ENCODE data around the gene DNAAF9. TPM values are rescaled to one million over a fixed set of nuclear protein-coding genes. Genes with fewer than 3 reads are reported as not detected.

Gene DNAAF9
- total RNA-seq, 4 donors from 2014 or later = 18.5 to 34.4 (median 25.6) TPM

- ATAC-seq (ENCODE audit: low FRiP score) (no peak), DNase-seq (ENCODE audit: low spot score) (no peak)
- TF ChIP-seq, protein P1, sequence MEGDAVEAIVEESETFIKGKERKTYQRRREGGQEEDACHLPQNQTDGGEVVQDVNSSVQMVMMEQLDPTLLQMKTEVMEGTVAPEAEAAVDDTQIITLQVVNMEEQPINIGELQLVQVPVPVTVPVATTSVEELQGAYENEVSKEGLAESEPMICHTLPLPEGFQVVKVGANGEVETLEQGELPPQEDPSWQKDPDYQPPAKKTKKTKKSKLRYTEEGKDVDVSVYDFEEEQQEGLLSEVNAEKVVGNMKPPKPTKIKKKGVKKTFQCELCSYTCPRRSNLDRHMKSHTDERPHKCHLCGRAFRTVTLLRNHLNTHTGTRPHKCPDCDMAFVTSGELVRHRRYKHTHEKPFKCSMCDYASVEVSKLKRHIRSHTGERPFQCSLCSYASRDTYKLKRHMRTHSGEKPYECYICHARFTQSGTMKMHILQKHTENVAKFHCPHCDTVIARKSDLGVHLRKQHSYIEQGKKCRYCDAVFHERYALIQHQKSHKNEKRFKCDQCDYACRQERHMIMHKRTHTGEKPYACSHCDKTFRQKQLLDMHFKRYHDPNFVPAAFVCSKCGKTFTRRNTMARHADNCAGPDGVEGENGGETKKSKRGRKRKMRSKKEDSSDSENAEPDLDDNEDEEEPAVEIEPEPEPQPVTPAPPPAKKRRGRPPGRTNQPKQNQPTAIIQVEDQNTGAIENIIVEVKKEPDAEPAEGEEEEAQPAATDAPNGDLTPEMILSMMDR (IDR thresholded peaks at IDR 0.05) = no peak
Measured at GRCh38 chr20:3392756-3393155, 14.7 kb downstream of the DNAAF9 start.

- DNase-seq (ENCODE audit: low spot score) = no peak
- TF ChIP-seq, protein P1 (IDR thresholded peaks at IDR 0.05) = no peak
- ATAC-seq (ENCODE audit: low FRiP score) = no peak
Measured at GRCh38 chr20:3390759-3391425, 16.6 kb downstream of the DNAAF9 start.

- TF ChIP-seq, protein P1 (IDR thresholded peaks at IDR 0.05) = no peak
- ATAC-seq (ENCODE audit: low FRiP score) (no peak), DNase-seq (ENCODE audit: low spot score) (no peak)
Measured at GRCh38 chr20:3383878-3384495, 23.5 kb downstream of the DNAAF9 start.

DNA sequence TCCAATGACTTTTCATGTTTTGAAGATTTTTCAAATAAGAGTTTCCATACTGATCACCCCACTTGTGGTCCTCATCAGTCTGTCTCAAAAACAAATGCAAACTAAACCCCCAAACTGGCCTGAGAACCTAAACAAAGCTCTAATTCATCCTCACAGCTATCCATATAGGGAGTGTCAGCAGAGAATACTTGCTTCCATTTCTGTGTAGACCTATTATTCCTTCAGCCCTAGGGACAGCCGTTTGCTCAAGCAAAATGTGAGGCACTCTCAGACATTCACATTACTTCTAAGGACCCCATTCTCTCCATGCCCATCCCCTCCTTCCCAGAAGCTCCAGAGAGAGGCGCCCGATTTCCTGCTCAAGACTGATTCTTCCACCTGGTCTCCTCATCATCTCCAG lies 24.6 kb downstream of the DNAAF9 start:
- TF ChIP-seq, protein P1 (IDR thresholded peaks at IDR 0.05) = no peak
- DNase-seq (ENCODE audit: low spot score) (no peak), ATAC-seq (ENCODE audit: low FRiP score) (no peak)

- DNase-seq (ENCODE audit: low spot score) = no peak
Measured at GRCh38 chr20:3380228-3381070, 27.0 kb downstream of the DNAAF9 start.

GRCh38 chr20:3378138-3378537 lies 29.3 kb downstream of the DNAAF9 start:
- DNase-seq (ENCODE audit: low spot score) (no peak), ATAC-seq (ENCODE audit: low FRiP score) (no peak)
- TF ChIP-seq, protein P1 (IDR thresholded peaks at IDR 0.05) = no peak

More at GRCh38 chr20:3380228-3381070, 27.0 kb downstream of the DNAAF9 start:
- TF ChIP-seq, protein P1 (IDR thresholded peaks at IDR 0.05) = no peak
- ATAC-seq (ENCODE audit: low FRiP score) = no peak
